Peyer's patch (tissue), 4 donors: ENCODE data around the gene ATP4A.

Experiments used
- CTCF ChIP-seq, 6 experiments: fragments of 450-650 bp in 4 of 6; fragments of 200-600 bp in 2 of 6; sonication (generic) in 1 of 6; IDR thresholded peaks; one replicate each; pipeline ENCODE4 v1.5.1; 2017 to 2019; ENCODE audit warnings: antibody characterized with exemption in 6 of 6, mild to moderate bottlenecking in 3 of 6, moderate library complexity in 1 of 6
- POLR2A ChIP-seq, 2 donors: fragments of 450-650 bp; IDR thresholded peaks; one replicate each; pipeline ENCODE4 v1.5.1; 2017; ENCODE audit warnings: antibody characterized with exemption in 2 of 2, mild to moderate bottlenecking in 2 of 2, moderate library complexity in 2 of 2

DNA sequence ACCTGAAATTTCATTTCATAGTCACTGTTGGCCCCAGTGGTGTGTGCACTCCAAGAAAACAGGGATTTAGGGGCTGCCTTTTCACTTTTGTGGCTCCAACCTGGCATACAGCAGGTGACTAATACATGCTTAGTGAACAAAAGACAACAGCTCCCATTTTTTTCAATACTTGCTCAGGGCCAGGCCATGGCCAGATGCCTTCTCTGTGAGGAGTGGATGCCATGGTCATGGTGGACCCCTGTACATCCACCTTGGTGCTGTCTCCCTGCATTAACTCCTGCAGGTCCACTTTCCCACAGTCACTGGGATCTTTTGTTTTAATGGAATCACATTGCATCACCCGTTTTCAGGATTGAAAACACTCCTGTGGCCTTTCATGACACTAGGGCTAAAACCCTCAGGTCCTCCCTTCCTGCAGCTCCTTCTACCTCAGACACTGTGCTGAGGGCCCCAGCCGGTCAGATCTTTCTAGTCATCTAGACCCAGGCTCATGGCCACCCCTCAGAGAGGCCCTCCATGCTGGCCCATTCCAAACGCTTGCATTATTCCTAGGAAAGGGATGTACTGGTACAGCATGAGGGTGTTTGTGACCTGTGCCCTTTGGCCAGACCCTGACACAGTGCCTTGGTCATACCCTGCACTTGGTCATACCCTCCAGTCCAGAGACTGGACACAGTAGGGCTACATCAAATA lies 19.2 kb downstream of the ATP4A start:
- TF ChIP-seq CTCF (IDR thresholded peaks at IDR 0.05) (no peak), POLR2A (IDR thresholded peaks at IDR 0.05) (no peak)
